ENCODE results near the gene EFCAB6.

The EFCAB6 gene

GRCh38 chr22:43491177-43491576 is 320.9 kb downstream of the EFCAB6 start:
- H3F3A ChIP-seq (ENCODE audit: control insufficient read depth, insufficient read depth): no peaks in the 10 kb centered on the region
- no peak overlapping the region for H3K4me2 ChIP-seq (ENCODE audit: low read length)
- H3K36me3 ChIP-seq (ENCODE audit: control insufficient read depth, low read length): no peaks in the 10 kb centered on the region
- H4K20me1 ChIP-seq (ENCODE audit: control insufficient read depth, insufficient read depth, low read depth, low read length): no peaks in the 10 kb centered on the region
- no peak overlapping the region for H3K4me3 ChIP-seq (ENCODE audit: low read length)
- no peaks in the 10 kb centered on the region for H3K4me1 ChIP-seq (ENCODE audit: control insufficient read depth, low read length)
- H3K27me3 ChIP-seq (ENCODE audit: control insufficient read depth, low read length): no peaks in the 10 kb centered on the region
- no peak for TF ChIP-seq EZH2phosphoT487 (IDR thresholded peaks at IDR 0.05; ENCODE audit: borderline replicate concordance, low read length)
- no peak for TF ChIP-seq CTCF (IDR thresholded peaks at IDR 0.05; ENCODE audit: low read depth, low read length, poor library complexity, severe bottlenecking)
- H3K9me3 ChIP-seq (ENCODE audit: control insufficient read depth, insufficient read depth, low read length): no peaks in the 10 kb centered on the region; the same call in 1 of the 2 replicates
- no peaks in the 10 kb centered on the region for H3K79me2 ChIP-seq (ENCODE audit: control insufficient read depth, low read length)
- no peak overlapping the region for H3K27ac ChIP-seq (ENCODE audit: low read depth, low read length)
- no peaks in the 10 kb centered on the region for H3K9me2 ChIP-seq (replicated peaks; ENCODE audit: control insufficient read depth, low read length)

GRCh38 chr22:43490311-43490710 is 321.8 kb downstream of the EFCAB6 start:
- H3K4me1 ChIP-seq (ENCODE audit: control insufficient read depth, low read length): no peaks in the 10 kb centered on the region
- H3K9me2 ChIP-seq (replicated peaks; ENCODE audit: control insufficient read depth, low read length): no peaks in the 10 kb centered on the region
- H3K36me3 ChIP-seq (ENCODE audit: control insufficient read depth, low read length): no peaks in the 10 kb centered on the region
- H3F3A ChIP-seq (ENCODE audit: control insufficient read depth, insufficient read depth): no peaks in the 10 kb centered on the region
- no peaks in the 10 kb centered on the region for H3K27me3 ChIP-seq (ENCODE audit: control insufficient read depth, low read length)
- H4K20me1 ChIP-seq (ENCODE audit: control insufficient read depth, insufficient read depth, low read depth, low read length): no peaks in the 10 kb centered on the region
- no peaks in the 10 kb centered on the region; the same call in 1 of the 2 replicates for H3K9me3 ChIP-seq (ENCODE audit: control insufficient read depth, insufficient read depth, low read length)
- TF ChIP-seq EZH2phosphoT487 (IDR thresholded peaks at IDR 0.05; ENCODE audit: borderline replicate concordance, low read length) (no peak), CTCF (IDR thresholded peaks at IDR 0.05; ENCODE audit: low read depth, low read length, poor library complexity, severe bottlenecking) (no peak)
- no peak overlapping the region for H3K4me2 ChIP-seq (ENCODE audit: low read length)
- H3K4me3 ChIP-seq (ENCODE audit: low read length): no peak overlapping the region
- H3K79me2 ChIP-seq (ENCODE audit: control insufficient read depth, low read length): no peaks in the 10 kb centered on the region
- no peak overlapping the region for H3K27ac ChIP-seq (ENCODE audit: low read depth, low read length)

- H3K27me3 ChIP-seq (ENCODE audit: control insufficient read depth, low read length): no peaks in the 10 kb centered on the region
Observed at GRCh38 chr22:43488937-43489336, 323.2 kb downstream of the EFCAB6 start.

More at GRCh38 chr22:43488937-43489336, 323.2 kb downstream of the EFCAB6 start:
- Histone ChIP-seq H3K79me2 (ENCODE audit: control insufficient read depth, low read length) (no peaks in the 10 kb centered on the region), H3K9me3 (ENCODE audit: control insufficient read depth, insufficient read depth, low read length) (no peaks in the 10 kb centered on the region), H3K36me3 (ENCODE audit: control insufficient read depth, low read length) (no peaks in the 10 kb centered on the region), H3K27ac (ENCODE audit: low read depth, low read length) (no peak overlapping the region), H3K9me2 (replicated peaks; ENCODE audit: control insufficient read depth, low read length) (no peaks in the 10 kb centered on the region), H4K20me1 (ENCODE audit: control insufficient read depth, insufficient read depth, low read depth, low read length) (no peaks in the 10 kb centered on the region), H3K4me2 (ENCODE audit: low read length) (no peak overlapping the region), H3K4me1 (ENCODE audit: control insufficient read depth, low read length) (no peaks in the 10 kb centered on the region), H3K4me3 (ENCODE audit: low read length) (no peak overlapping the region), H3F3A (ENCODE audit: control insufficient read depth, insufficient read depth) (no peaks in the 10 kb centered on the region)
- no peak for TF ChIP-seq EZH2phosphoT487 (IDR thresholded peaks at IDR 0.05; ENCODE audit: borderline replicate concordance, low read length)
- TF ChIP-seq CTCF (IDR thresholded peaks at IDR 0.05; ENCODE audit: low read depth, low read length, poor library complexity, severe bottlenecking): no peak

Data from DOHH2 (cell line).